GM19328 (cell line): Measurements from ENCODE around the gene SUSD5.

Experiments
- ATAC-seq: cut with Tn5 transposase; IDR thresholded peaks from one replicate; pipeline ENCODE4 v1.9.1; 2021; ENCODE audit warnings: mild to moderate bottlenecking, moderate library complexity; ENCODE audit not compliant: unreplicated experiment

SUSD5 gene

GRCh38 chr3:33153782-33154181 lies 64.8 kb downstream of the SUSD5 start:
- no peak for ATAC-seq

DNA sequence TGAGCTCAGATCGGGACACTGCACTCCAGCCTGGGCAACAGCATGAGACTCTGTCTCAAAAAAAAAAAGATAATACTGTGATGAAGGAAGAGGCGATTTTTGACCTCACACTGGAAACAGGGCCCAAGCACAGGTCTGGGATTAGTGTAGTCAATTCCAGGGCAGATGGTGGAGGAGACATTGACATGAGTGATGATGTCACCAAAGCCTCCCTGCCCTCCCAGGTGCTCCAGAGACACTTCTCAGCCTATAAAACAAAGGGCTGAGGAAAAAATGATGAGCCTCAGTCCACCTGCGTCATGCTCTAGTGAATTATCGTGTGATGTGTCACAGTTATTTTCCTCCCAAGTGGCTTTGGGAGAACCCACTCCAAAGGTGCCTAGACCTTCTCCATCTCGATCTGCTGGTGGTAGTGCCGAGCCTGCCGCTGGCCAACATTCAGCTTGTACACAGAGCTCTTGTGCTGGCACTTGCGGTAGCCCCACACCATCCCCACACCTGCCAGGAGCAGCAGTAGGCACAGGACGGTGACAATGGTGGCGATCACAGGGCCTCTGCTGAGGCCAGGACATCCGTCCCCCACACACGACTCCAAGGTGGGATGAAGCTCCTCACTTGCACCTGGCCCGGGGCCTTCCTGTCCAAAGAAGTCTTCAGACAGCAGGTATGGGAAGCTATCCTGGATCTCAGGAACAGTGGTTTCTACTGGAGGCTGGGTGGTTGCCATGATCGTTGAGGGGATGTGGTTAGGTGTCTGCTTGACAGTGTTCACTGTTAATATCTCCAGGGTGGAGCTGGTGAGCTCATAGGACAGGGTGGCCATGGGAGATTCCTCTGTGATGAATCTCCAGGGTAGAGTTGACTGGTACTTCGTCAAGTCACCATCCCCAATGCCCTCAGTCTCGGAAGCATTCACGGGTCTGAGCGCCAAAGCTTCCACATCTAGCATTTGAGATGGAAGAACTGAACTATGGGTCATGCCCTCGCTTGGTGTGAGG lies 65.9 kb downstream of the SUSD5 start:
- ATAC-seq, result no peak

DNA sequence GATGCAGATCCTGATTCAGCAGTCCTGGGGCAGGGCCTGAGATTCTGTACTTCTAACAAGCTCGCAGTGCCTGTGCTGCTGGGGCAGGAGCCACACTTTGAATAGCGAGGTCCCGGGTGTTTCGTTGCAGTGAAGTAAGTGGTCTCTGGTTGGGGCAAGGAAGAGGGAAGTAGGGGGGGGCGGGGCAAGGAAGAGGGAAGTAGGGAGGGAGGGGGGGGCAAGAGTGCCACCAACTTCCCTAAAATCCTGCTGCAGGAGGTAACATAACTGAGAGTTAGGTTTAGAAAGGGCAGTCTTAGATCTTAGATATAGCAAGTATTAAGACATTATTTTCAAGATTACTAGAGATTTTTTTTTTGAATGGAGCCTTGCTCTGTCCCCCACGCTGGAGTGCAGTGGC lies 69.3 kb downstream of the SUSD5 start:
- no peak for ATAC-seq

- no peak for ATAC-seq
Measured at GRCh38 chr3:33146791-33147445, 71.7 kb downstream of the SUSD5 start.

- no peak for ATAC-seq
Measured at GRCh38 chr3:33145901-33146580, 72.6 kb downstream of the SUSD5 start.

GRCh38 chr3:33145221-33145900 lies 73.2 kb downstream of the SUSD5 start:
- no peak for ATAC-seq

- ATAC-seq, result no peak
Measured at GRCh38 chr3:33144433-33144832, 74.2 kb downstream of the SUSD5 start.

DNA sequence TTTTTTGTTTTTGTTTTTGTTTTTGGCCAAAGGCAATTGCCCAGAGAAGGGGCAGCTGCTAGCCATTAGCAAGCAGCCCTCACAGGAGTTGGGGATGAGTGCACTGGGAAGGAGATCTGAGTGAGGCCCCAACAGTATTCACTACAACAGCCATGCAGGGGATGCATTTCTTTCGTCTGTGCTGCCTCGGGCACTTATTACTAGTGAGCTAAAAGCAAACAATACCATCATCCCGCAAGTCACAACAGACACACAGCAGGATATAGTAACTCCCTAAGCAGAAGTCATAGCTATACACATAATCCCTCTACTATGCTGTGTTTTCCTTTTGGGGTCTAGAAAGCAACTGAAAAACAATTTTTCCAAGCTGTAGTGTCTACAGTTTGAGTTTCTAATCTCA lies 77.6 kb downstream of the SUSD5 start:
- ATAC-seq, result no peak

DNA sequence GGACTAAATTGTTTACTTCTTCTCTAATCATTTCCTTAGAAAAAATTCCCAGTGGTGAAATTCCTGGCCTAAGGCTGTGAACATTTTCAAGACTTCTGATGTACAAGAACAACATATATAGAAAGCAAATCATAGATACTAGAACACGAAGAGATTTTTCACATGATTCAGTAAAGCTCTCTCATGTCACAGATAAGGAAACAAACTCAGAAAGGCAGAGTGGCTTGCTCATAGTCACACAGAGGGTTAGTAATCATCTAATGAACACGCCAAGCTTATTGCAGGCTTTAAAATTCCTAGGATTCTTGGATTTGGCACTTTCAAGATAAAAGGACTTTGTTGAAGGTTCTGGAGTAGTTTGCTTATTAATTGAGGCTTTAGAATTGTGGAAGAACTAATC lies 78.6 kb downstream of the SUSD5 start:
- ATAC-seq, result no peak

DNA sequence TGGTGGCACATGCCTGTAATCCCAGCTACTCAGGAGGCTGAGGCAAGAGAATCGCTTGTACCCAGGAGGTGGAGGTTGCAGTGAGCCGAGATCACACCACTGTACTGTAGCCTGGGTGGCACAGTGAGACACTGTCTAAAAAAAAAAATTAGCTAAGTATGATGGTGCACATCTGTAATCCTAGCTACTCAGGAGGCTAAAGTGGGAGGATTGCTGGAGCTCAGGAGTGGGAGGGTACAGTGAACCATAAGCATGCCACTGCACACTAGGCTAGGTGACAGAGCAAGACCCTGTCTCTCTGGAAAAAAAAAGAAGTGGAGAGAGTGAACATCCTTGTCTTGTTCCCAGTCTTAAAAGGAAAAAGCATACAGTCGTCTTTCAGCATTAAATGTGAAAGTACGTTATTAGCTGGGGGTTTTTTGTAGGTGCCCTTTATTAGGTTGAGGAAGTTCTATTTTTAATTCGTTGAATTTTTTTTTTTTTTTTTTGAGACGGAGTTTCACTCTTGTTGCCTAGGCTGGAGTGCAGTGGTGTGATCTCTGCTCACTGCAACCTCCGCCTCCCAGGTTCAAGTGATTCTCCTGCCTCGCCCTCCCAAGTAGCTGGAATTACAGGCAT lies 79.5 kb downstream of the SUSD5 start:
- peak; percentile 52 for ATAC-seq

DNA sequence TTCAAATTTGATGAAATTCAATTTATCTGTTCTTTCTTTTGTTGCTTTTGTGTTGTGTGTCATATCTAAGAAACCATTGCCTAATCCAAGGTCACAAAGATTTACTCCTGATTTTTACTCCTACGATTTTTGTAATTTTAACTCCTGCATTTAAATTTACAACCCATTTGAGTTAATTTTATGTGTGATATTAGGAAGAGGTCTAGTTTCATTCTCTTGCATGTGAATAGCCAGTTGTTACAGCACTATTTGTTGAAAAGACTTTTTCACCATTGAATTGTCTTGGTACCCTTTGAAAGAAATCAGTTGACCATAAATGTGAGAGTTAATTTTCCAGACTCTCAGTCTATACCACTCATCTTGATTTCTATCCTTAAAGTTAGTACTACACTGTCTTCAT lies 80.9 kb downstream of the SUSD5 start:
- no peak for ATAC-seq

DNA sequence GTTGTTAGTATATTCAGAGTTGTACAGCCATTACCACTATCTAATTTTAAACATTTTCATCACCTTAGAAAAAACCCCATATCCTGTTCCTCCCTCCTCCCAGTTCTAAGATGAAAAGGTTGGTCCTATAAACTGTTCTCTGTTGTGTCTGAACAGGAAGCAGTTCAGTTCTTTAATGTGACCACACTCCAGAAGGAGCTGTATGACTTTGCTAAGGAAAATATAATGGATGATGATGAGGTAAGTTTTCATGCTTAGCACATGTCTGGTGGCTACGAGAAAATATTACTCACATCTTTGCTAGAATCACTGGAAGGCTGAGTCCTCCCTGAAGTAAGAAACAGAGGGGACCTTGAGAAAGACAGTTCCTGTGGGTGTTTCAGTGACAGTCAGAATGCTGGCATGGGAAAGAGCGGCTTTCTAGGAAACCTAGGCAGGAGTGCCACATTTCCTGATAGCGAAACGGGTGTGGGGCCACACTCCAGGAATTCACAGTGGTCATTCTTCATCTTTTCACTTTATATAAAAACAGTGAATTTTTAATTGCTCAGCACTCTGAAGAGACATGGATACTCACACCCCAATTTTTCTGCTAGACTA lies 84.5 kb downstream of the SUSD5 start:
- no peak for ATAC-seq

DNA sequence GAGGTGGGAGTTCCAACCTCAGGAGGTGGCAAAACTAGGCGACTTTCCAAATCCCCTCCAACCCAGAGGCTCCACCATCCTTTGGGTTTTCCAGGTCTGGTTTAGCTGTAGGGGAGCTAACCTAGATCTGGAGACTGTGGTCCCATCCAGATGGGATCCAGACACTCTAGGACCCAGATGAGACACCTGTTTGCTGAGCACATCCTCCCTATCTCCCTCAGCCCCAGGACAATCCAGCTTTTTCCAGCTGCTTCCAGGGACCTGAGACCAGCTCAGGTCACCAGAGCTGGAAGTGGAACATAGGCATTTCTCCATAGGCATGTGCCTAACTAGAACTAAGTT lies 86.6 kb downstream of the SUSD5 start:
- no peak for ATAC-seq

DNA sequence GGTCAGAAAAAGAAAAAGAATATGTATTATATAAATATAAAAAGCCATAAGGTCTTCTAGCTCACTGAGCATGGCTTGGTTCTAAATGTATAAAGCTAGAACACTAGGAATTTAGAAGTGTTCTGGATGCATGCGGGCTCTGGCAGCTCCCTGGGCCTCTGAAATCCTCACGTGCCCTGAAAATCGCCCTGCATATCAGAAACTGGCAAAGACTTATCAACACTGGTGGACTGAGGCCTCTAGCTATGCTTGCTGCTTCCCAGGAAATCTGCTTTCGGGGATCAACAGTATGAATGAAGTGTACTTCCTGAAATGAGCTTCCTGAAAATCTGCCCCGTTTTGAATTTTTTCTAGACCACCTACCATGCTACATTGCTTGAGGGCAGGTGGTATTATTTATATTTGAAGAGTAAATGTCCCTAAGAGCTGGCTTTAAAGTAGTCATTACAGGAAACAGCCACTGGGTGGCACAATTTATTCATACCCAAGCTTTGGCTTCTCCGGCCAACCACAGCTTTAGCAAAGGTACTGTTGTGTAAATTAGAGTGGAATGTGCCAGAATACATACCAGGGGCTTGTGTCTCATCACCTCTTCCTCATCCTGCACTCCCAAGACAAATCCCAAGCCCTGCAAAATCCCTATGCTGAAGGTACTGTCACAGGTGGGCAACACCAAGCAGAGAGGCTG lies 87.1 kb downstream of the SUSD5 start:
- ATAC-seq, result no peak

- no peak for ATAC-seq
Measured at GRCh38 chr3:33130144-33130543, 88.5 kb downstream of the SUSD5 start.

DNA sequence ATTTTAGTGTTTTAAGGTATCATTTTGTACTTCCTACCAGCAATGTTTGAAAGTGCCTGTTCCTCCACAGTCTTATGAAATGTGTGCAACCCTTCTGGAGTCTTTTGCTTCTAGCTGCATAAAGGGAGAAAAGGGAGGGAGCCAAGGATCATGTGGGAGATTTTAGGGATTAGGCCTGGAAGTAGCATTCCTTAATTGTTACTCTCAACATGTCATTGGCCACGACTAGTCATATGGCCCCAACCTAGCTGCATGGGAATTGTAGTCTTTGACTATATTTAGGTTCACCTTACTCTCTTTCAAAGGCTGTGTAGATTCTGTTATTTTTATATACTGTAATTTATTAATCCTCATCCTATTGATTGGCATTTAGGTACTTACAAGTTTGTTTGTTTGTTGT lies 89.9 kb downstream of the SUSD5 start:
- ATAC-seq, result no peak

- no peak for ATAC-seq
Measured at GRCh38 chr3:33125840-33126239, 92.8 kb downstream of the SUSD5 start.

- ATAC-seq, result no peak
Measured at GRCh38 chr3:33124638-33125037, 94.0 kb downstream of the SUSD5 start.

GRCh38 chr3:33122991-33123390 lies 95.6 kb downstream of the SUSD5 start:
- ATAC-seq, result no peak

GRCh38 chr3:33119891-33120290 lies 98.7 kb downstream of the SUSD5 start:
- no peak for ATAC-seq
